SIG-M5 (cell line): Measurements from ENCODE around the gene ZNF814.
A peak's percentile ranks its signal among the peaks of the same experiment; 100 is the strongest.
"Not testable (repeated sequence)": the region's sequence is repeated elsewhere in the genome, so short reads cannot be mapped to it uniquely, and the experiment has no call there.

Experiments
- DNase-seq: peaks from one replicate; lab custom pipeline; 2025; lab: John Stamatoyannopoulos, UW

The ZNF814 gene

GRCh38 chr19:57888560-57889231, at the start of gene ZNF814:
Gene ZNF814, minus strand, starts transcription at chr19:57889037. Its CDS starts 235 bp downstream, at chr19:57888802.
- DNase-seq: no peak

- DNase-seq: no peak
These were observed 46.9 kb upstream of the ZNF814 start for GRCh38 chr19:57935731-57936130.

- DNase-seq: no peak
These were observed 46.2 kb upstream of the ZNF814 start, which contains the start of gene ZNF418 for GRCh38 chr19:57934820-57935665. Gene ZNF418, minus strand, starts transcription at chr19:57935402. Its CDS starts 1,580 bp downstream, at chr19:57933822.

- DNase-seq: no peak
These were observed 38.8 kb upstream of the ZNF814 start for GRCh38 chr19:57927587-57927986.

- DNase-seq: peak; percentile 80
These were observed 27.5 kb upstream of the ZNF814 start, which contains the start of gene ZNF417 for GRCh38 chr19:57916168-57916995. Gene ZNF417, minus strand, starts transcription at chr19:57916592. Its CDS starts 181 bp downstream, at chr19:57916411.

GRCh38 chr19:57914531-57914930, 25.7 kb upstream of the ZNF814 start:
- DNase-seq: no peak

GRCh38 chr19:57907394-57907793, 18.6 kb upstream of the ZNF814 start:
- DNase-seq: no peak

- no peak for DNase-seq
These were observed 16.4 kb upstream of the ZNF814 start for GRCh38 chr19:57905258-57905657.

GRCh38 chr19:57903618-57904184, 14.9 kb upstream of the ZNF814 start:
- DNase-seq: no peak

GRCh38 chr19:57900311-57900710, 11.5 kb upstream of the ZNF814 start:
- no peak for DNase-seq

GRCh38 chr19:57890706-57891105, 1.9 kb upstream of the ZNF814 start:
- DNase-seq: not testable (repeated sequence)

GRCh38 chr19:57888107-57888559, 704 bp downstream of the ZNF814 start:
- no peak for DNase-seq

GRCh38 chr19:57887195-57887941, 1.5 kb downstream of the ZNF814 start:
- DNase-seq: no peak

GRCh38 chr19:57886046-57886445, 2.8 kb downstream of the ZNF814 start:
- no peak for DNase-seq

GRCh38 chr19:57873883-57874799, 14.7 kb downstream of the ZNF814 start:
- not testable (repeated sequence) for DNase-seq

- DNase-seq: no peak
These were observed 16.4 kb downstream of the ZNF814 start for GRCh38 chr19:57872450-57872849.

- no peak for DNase-seq
These were observed 18.6 kb downstream of the ZNF814 start for GRCh38 chr19:57870225-57870624.

GRCh38 chr19:57869655-57870054, 19.2 kb downstream of the ZNF814 start:
- DNase-seq: not testable (repeated sequence)

GRCh38 chr19:57867868-57868492, 20.9 kb downstream of the ZNF814 start:
- DNase-seq: no peak
